Gastrocnemius medialis (tissue), 4 donors: ENCODE data around the gene PDE1C.

ENCODE experiments used
- CTCF ChIP-seq, 5 experiments: fragments of 450-650 bp in 3 of 5; fragments of 200-600 bp in 2 of 5; sonication (generic) in 2 of 5; IDR thresholded peaks in 4 of 5; conservative IDR thresholded peaks in 1 of 5; 1 replicate in 4 of 5; 2 replicates in 1 of 5; pipeline ENCODE4 v1.5.1; 2016 to 2019; ENCODE audit warnings: antibody characterized with exemption in 5 of 5, mild to moderate bottlenecking in 3 of 5, moderate library complexity in 3 of 5
- POLR2A ChIP-seq, 2 donors: fragments of 450-650 bp; IDR thresholded peaks; one replicate each; pipeline ENCODE4 v1.6.1; 2017; ENCODE audit warnings: antibody characterized with exemption in 2 of 2, mild to moderate bottlenecking in 2 of 2, moderate library complexity in 2 of 2

- TF ChIP-seq CTCF (IDR thresholded peaks at IDR 0.05 in 4 of 5, conservative IDR thresholded peaks at IDR 0.05 in 1 of 5) (no peak), POLR2A (IDR thresholded peaks at IDR 0.05) (no peak)
Measured at GRCh38 chr7:32030904-32031692, 39.1 kb downstream of the PDE1C start.
